DOHH2 (cell line): ENCODE results near the gene RNF17.

Source experiments
- CTCF ChIP-seq: fragments of 200-600 bp; sonication (generic); IDR thresholded peaks from one replicate; pipeline ENCODE4 v1.5.1; 2014; ENCODE audit warnings: antibody characterized with exemption, mild to moderate bottlenecking, low read depth, low read length; ENCODE audit not compliant: poor library complexity, severe bottlenecking
- EZH2phosphoT487 ChIP-seq: fragments of 200-600 bp; sonication (generic); IDR thresholded peaks from 2 replicates; pipeline ENCODE4 v1.6.1; 2017; ENCODE audit warnings: borderline replicate concordance, mild to moderate bottlenecking, antibody characterized with exemption, low read length, moderate library complexity, mixed read lengths

DNA sequence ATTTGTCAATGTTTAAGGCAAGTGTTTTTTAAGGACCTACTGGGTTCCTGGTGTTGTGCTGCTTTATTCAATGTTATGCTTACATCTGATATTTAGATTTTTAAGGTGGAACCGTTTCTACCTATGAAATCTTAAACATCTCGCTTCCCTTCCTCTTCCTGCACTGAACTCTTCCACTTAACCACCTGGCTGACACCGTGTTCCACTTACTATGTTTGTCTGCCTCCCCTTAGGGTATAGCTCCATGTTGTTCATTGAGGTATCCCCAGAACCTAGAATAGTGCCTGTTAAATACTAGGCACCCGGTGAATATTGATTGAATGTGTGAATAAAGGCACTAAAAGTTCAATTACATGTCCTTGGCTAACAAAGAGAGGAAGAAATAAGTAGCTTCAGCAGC is 104.9 kb downstream of the RNF17 start:
- no peak for TF ChIP-seq CTCF
- no peak for TF ChIP-seq EZH2phosphoT487
